Hepatic stellate cell (primary cell): ENCODE results near the gene CUL2.
A peak's percentile ranks its signal among the peaks of the same experiment; 100 is the strongest.
"Not testable (repeated sequence)": the region's sequence is repeated elsewhere in the genome, so short reads cannot be mapped to it uniquely, and the experiment has no call there.

ENCODE experiments used
- DNase-seq: peaks from one replicate; pipeline ENCODE4 v3.0.0; 2011; ENCODE audit warnings: low spot score

CUL2 gene

GRCh38 chr10:35019041-35020024, 70.8 kb downstream of the CUL2 start:
- DNase-seq = no peak

- DNase-seq = no peak
These were observed 72.5 kb downstream of the CUL2 start for GRCh38 chr10:35017608-35018007.

- no peak for DNase-seq
These were observed 74.2 kb downstream of the CUL2 start for GRCh38 chr10:35015843-35016408.

- no peak for DNase-seq
These were observed 77.4 kb downstream of the CUL2 start for GRCh38 chr10:35012781-35013180.

GRCh38 chr10:35011771-35012191, 78.4 kb downstream of the CUL2 start:
- no peak for DNase-seq

GRCh38 chr10:35007858-35008301, 82.3 kb downstream of the CUL2 start:
- no peak for DNase-seq

- no peak for DNase-seq
These were observed 83.3 kb downstream of the CUL2 start for GRCh38 chr10:35006836-35007235.

- DNase-seq = no peak
These were observed 84.3 kb downstream of the CUL2 start for GRCh38 chr10:35005868-35006267.

GRCh38 chr10:35004651-35005050, 85.5 kb downstream of the CUL2 start:
- DNase-seq = no peak

GRCh38 chr10:35003906-35004305, 86.2 kb downstream of the CUL2 start:
- DNase-seq = no peak

GRCh38 chr10:35000936-35001335, 89.2 kb downstream of the CUL2 start:
- DNase-seq = no peak

- DNase-seq = no peak
These were observed 90.6 kb downstream of the CUL2 start for GRCh38 chr10:34999532-34999931.

GRCh38 chr10:34998940-34999339, 91.2 kb downstream of the CUL2 start:
- no peak for DNase-seq

GRCh38 chr10:34996843-34997242, 93.3 kb downstream of the CUL2 start:
- no peak for DNase-seq

GRCh38 chr10:34995925-34996324, 94.2 kb downstream of the CUL2 start:
- no peak for DNase-seq

GRCh38 chr10:34994565-34995142, 95.5 kb downstream of the CUL2 start:
- peak; percentile 22 for DNase-seq

GRCh38 chr10:34993782-34994181, 96.4 kb downstream of the CUL2 start:
- no peak for DNase-seq

GRCh38 chr10:34991117-34991516, 99.0 kb downstream of the CUL2 start:
- DNase-seq = not testable (repeated sequence)

- DNase-seq = no peak
These were observed 101.6 kb downstream of the CUL2 start for GRCh38 chr10:34988397-34989067.

GRCh38 chr10:34985823-34986222, 104.3 kb downstream of the CUL2 start:
- DNase-seq = peak; percentile 24

GRCh38 chr10:34985146-34985545, 105.0 kb downstream of the CUL2 start:
- DNase-seq = no peak

- no peak for DNase-seq
These were observed 108.3 kb downstream of the CUL2 start for GRCh38 chr10:34981844-34982243.
